Natural killer cell treated with Interleukin-12 subunit alpha and Interleukin-12 subunit beta and Interleukin-15 and Interleukin-18, amount 100 ng/mL, for 72 hours (primary cell): ENCODE results near the gene C2orf78. TPM values are rescaled to one million over a fixed set of nuclear protein-coding genes. Genes with fewer than 3 reads are reported as not detected.
"Not testable (repeated sequence)": the region's sequence is repeated elsewhere in the genome, so short reads cannot be mapped to it uniquely, and the experiment has no call there.

ENCODE experiments used
- ATAC-seq, 2 donors: fragments of 150-1000 bp; cut with Tn5 transposase in 1 of 2; sonication (Bioruptor Pico), chemical (Tn5 transposase) in 1 of 2; 2 replicates each; pipeline ENCODE4 v1.10.0; 2021
- DNase-seq: peaks from one replicate; pipeline ENCODE4 v3.0.0; 2022; ENCODE audit warnings: low spot score
- H3K27ac Mint-ChIP-seq, 2 donors: 1 replicate in 1 of 2; 2 replicates in 1 of 2; pipeline ENCODE4 v1.8.0; 2022; ENCODE audit warnings: mixed read lengths in 2 of 2, mild to moderate bottlenecking in 1 of 2, moderate library complexity in 1 of 2
- H3K27me3 Mint-ChIP-seq, 2 donors: 1 replicate in 1 of 2; 2 replicates in 1 of 2; pipeline ENCODE4 v1.8.0; 2022; ENCODE audit warnings: mixed read lengths in 2 of 2
- H3K36me3 Mint-ChIP-seq: one replicate; pipeline ENCODE4 v1.8.0; 2022; ENCODE audit warnings: mixed read lengths
- H3K4me1 Mint-ChIP-seq, 2 donors: 1 replicate in 1 of 2; 2 replicates in 1 of 2; pipeline ENCODE4 v1.8.0; 2022; ENCODE audit warnings: low read depth in 2 of 2, mixed read lengths in 2 of 2, mild to moderate bottlenecking in 1 of 2
- H3K4me3 Mint-ChIP-seq: one replicate; pipeline ENCODE4 v1.8.0; 2022; ENCODE audit warnings: mixed read lengths
- H3K9me3 Mint-ChIP-seq: 2 replicates; pipeline ENCODE4 v1.8.0; 2022; ENCODE audit warnings: mixed read lengths
- total RNA-seq, 2 donors: library from RNA; stranded (reverse); gene quantifications; one replicate each; pipeline ENCODE4 v1.2.3, GENCODE V29; 2022

C2orf78 gene
- not detected for total RNA-seq

- not testable (repeated sequence) for DNase-seq, H3K4me1 Mint-ChIP-seq, H3K4me3 Mint-ChIP-seq, ATAC-seq, H3K9me3 Mint-ChIP-seq, H3K27me3 Mint-ChIP-seq, H3K36me3 Mint-ChIP-seq
- H3K27ac Mint-ChIP-seq, result peak within 1 kb of the TSS in 1 of 2 donors; percentile 10
These were observed at the start of gene C2orf78 for GRCh38 chr2:73783883-73784282. C2orf78 (plus strand) TSS chr2:73784183; CDS start chr2:73784310, 127 bp downstream.

DNA sequence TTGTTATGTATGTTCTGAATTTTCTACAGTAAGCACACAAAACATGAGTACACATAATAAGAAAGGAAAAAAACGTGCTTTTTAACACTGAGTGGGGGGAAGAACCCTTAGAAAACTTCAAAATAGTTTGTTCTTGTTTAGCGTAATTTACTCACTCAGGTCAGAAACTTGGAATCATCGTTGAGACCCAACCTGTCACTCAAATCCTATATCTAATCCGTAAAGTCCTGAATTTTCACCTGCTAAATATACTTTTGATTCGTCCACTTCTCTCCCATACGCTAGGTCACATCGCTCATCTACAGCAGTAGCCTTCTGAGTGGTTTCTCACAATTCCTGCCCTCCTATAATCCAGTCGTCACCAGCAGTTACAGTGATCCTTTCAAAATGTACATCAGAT, 47.6 kb upstream of the C2orf78 start:
- no peak for ATAC-seq
- peaks cover 6% of the 10 kb centered on the region for H3K36me3 Mint-ChIP-seq
- H3K4me3 Mint-ChIP-seq, result peak overlapping the region; percentile 100

GRCh38 chr2:73736855-73737779, 46.9 kb upstream of the C2orf78 start, which contains the start of gene TPRKB:
TPRKB (minus strand) TSS chr2:73737345; CDS start chr2:73734569, 2,776 bp downstream.
- DNase-seq (peak; percentile 98), ATAC-seq (peak; percentile 99 to 100)
- H3K4me1 Mint-ChIP-seq, result peaks cover 20% of the 10 kb centered on the region in 2 donors
- H3K4me3 Mint-ChIP-seq, result peak within 1 kb of the TSS; percentile 100
- H3K9me3 Mint-ChIP-seq, result no peaks in the 10 kb centered on the region
- no peaks in the 10 kb centered on the region for H3K27me3 Mint-ChIP-seq
- H3K36me3 Mint-ChIP-seq, result peaks cover 5% of the 10 kb centered on the region
- H3K27ac Mint-ChIP-seq, result peak within 1 kb of the TSS; percentile 91 to 95

More for the DNA sequence above, 47.6 kb upstream of the C2orf78 start:
- Mint-ChIP-seq H3K9me3 (no peaks in the 10 kb centered on the region), H3K4me1 (peaks cover 20% of the 10 kb centered on the region in 2 donors), H3K27me3 (no peaks in the 10 kb centered on the region), H3K27ac (peak overlapping the region; percentile 91 to 95)
- no peak for DNase-seq

- Mint-ChIP-seq H3K27ac (no peak overlapping the region), H3K4me3 (no peak overlapping the region)
- no peak for DNase-seq
These were observed 44.9 kb upstream of the C2orf78 start for GRCh38 chr2:73739101-73739500.

GRCh38 chr2:73740767-73741166, 43.2 kb upstream of the C2orf78 start:
- peaks cover 17 to 20% of the 10 kb centered on the region in 2 donors for H3K4me1 Mint-ChIP-seq
- peaks cover 6% of the 10 kb centered on the region for H3K36me3 Mint-ChIP-seq
- H3K27me3 Mint-ChIP-seq, result no peaks in the 10 kb centered on the region
- H3K27ac Mint-ChIP-seq, result no peak overlapping the region
- ATAC-seq (no peak), DNase-seq (no peak)
- no peaks in the 10 kb centered on the region for H3K9me3 Mint-ChIP-seq
- H3K4me3 Mint-ChIP-seq, result no peak overlapping the region

More at GRCh38 chr2:73739101-73739500, 44.9 kb upstream of the C2orf78 start:
- Mint-ChIP-seq H3K36me3 (peaks cover 4% of the 10 kb centered on the region), H3K4me1 (peaks cover 17 to 20% of the 10 kb centered on the region in 2 donors), H3K9me3 (no peaks in the 10 kb centered on the region), H3K27me3 (no peaks in the 10 kb centered on the region)
- no peak for ATAC-seq

GRCh38 chr2:73746015-73746876, 37.7 kb upstream of the C2orf78 start:
- Mint-ChIP-seq H3K27me3 (no peaks in the 10 kb centered on the region), H3K9me3 (no peaks in the 10 kb centered on the region), H3K4me1 (peaks cover 25 to 27% of the 10 kb centered on the region in 2 donors), H3K4me3 (peak overlapping the region; percentile 1), H3K27ac (peak overlapping the region in 1 of 2 donors; percentile 75), H3K36me3 (peaks cover 26% of the 10 kb centered on the region)
- DNase-seq (no peak), ATAC-seq (no peak)

DNA sequence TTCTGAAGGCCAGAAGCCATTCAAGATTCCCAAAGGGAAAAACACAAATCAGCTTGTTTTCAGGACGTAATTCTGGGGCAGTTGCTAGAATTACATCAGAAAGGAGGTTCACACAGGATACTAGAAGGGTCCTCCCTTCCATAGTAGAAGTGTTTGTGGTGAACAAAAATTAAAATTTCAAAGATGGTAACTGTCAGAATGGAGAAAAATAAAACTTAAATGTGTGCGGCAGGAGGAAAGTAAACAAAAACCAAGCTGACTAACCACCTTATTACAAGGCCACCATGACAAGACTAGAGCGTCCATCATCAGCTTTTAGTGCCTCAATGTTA, 37.1 kb upstream of the C2orf78 start:
- ATAC-seq, result no peak
- no peaks in the 10 kb centered on the region for H3K9me3 Mint-ChIP-seq
- H3K4me1 Mint-ChIP-seq, result peaks cover 25 to 27% of the 10 kb centered on the region in 2 donors
- no peak for DNase-seq
- peak overlapping the region in 1 of 2 donors; percentile 75 for H3K27ac Mint-ChIP-seq
- peaks cover 26% of the 10 kb centered on the region for H3K36me3 Mint-ChIP-seq
- H3K27me3 Mint-ChIP-seq, result no peaks in the 10 kb centered on the region
- H3K4me3 Mint-ChIP-seq, result peak overlapping the region; percentile 1

GRCh38 chr2:73749314-73749713, 34.7 kb upstream of the C2orf78 start:
- Mint-ChIP-seq H3K36me3 (peaks cover 20% of the 10 kb centered on the region), H3K4me3 (no peak overlapping the region), H3K4me1 (peaks cover 27% of the 10 kb centered on the region in 2 donors), H3K27me3 (no peaks in the 10 kb centered on the region), H3K9me3 (no peaks in the 10 kb centered on the region), H3K27ac (no peak overlapping the region)
- ATAC-seq (no peak), DNase-seq (no peak)

DNA sequence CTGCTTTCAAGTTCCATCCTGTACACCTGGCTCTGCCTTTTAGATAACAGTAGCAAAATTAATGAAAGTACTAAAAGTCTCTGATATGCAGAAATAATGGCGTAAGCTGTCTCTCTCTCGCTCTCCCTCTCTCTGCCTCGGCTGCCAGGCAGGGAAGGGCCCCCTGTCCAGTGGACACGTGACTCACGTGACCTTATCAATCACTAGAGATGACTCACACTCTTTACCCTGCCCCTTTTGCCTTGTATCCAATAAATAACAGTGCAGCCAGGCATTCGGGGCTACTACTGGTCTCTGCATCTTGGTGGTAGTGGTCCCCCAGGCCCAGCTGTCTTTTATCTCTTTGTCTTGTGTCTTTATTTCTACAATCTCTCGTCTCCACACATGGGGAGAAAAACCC, 29.7 kb upstream of the C2orf78 start:
- H3K4me3 Mint-ChIP-seq, H3K27me3 Mint-ChIP-seq, ATAC-seq, H3K9me3 Mint-ChIP-seq, H3K36me3 Mint-ChIP-seq, DNase-seq, H3K4me1 Mint-ChIP-seq: not testable (repeated sequence)
- peak overlapping the region in 1 of 2 donors; percentile 13 for H3K27ac Mint-ChIP-seq

DNA sequence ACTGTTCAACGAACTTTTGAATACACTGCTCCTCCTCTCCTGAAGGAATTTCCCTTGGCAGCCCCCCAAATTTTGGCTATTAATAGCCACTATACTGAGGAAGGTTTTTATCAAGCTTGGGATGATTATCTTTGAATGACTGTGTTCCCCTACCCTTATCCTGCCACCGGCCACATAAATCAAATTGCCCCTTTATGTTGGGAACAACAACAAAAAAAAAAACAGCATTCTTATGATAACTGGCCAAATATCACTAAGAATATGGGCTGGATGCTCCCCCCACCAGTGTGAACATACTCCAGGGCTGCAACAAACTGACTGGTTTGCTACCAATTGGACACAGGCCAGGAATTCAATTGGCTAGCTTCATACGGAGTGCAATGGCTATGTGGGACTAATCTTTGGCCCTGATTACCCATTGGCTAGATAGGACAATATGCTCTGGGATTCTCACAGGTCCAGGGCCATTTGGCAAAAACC, 24.7 kb upstream of the C2orf78 start:
- ATAC-seq (no peak), DNase-seq (no peak)
- H3K27ac Mint-ChIP-seq, result peak overlapping the region in 1 of 2 donors; percentile 59
- no peaks in the 10 kb centered on the region for H3K9me3 Mint-ChIP-seq
- no peaks in the 10 kb centered on the region for H3K27me3 Mint-ChIP-seq
- H3K36me3 Mint-ChIP-seq, result peaks cover 8% of the 10 kb centered on the region
- no peak overlapping the region for H3K4me3 Mint-ChIP-seq
- H3K4me1 Mint-ChIP-seq, result peaks cover 0 to 3% of the 10 kb centered on the region in 2 donors

DNA sequence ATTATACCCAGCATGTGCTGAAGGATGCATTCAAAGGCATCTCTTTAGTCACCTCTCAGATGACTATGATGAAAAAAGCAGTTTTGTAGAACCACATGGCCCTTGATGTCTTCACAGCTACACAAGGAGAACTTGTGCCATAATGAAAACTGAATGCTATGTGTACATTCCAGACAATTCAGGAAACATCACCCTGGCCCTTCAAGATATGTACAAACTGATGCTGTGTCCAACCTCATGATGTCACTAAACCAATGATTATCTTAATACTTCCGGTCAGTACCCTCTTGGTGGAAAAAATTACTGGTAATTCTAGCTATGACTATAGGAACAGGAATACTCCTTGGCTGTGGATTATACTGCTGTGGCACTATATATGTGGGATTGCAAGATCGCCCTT, 24.1 kb upstream of the C2orf78 start:
- H3K27ac Mint-ChIP-seq, result peak overlapping the region in 1 of 2 donors; percentile 19
- H3K27me3 Mint-ChIP-seq, result no peaks in the 10 kb centered on the region
- ATAC-seq (no peak), DNase-seq (no peak)
- no peak overlapping the region for H3K4me3 Mint-ChIP-seq
- peaks cover 8% of the 10 kb centered on the region for H3K36me3 Mint-ChIP-seq
- H3K4me1 Mint-ChIP-seq, result no peaks in the 10 kb centered on the region
- H3K9me3 Mint-ChIP-seq, result no peaks in the 10 kb centered on the region

- no peak overlapping the region for H3K27ac Mint-ChIP-seq
- no peaks in the 10 kb centered on the region for H3K27me3 Mint-ChIP-seq
- DNase-seq (no peak), ATAC-seq (no peak)
- H3K4me3 Mint-ChIP-seq, result no peak overlapping the region
- peaks cover 22% of the 10 kb centered on the region for H3K36me3 Mint-ChIP-seq
- H3K9me3 Mint-ChIP-seq, result no peaks in the 10 kb centered on the region
- peaks cover 1 to 3% of the 10 kb centered on the region in 2 donors for H3K4me1 Mint-ChIP-seq
These were observed 21.4 kb upstream of the C2orf78 start for GRCh38 chr2:73762571-73762970.

- DNase-seq (no peak), ATAC-seq (no peak)
- H3K9me3 Mint-ChIP-seq, result no peaks in the 10 kb centered on the region
- peaks cover 9 to 14% of the 10 kb centered on the region in 2 donors for H3K4me1 Mint-ChIP-seq
- peaks cover 30% of the 10 kb centered on the region for H3K36me3 Mint-ChIP-seq
- H3K27me3 Mint-ChIP-seq, result no peaks in the 10 kb centered on the region
- no peak overlapping the region for H3K27ac Mint-ChIP-seq
- H3K4me3 Mint-ChIP-seq, result no peak overlapping the region
These were observed 19.0 kb upstream of the C2orf78 start for GRCh38 chr2:73764945-73765344.
